PC-3 (cell line): Measurements from ENCODE around the gene NUP93.

Source experiments
- CTCF ChIP-seq: fragments of 300-600 bp; sonication (generic); conservative IDR thresholded peaks from 2 replicates; pipeline ENCODE4 v1.5.1; 2017; ENCODE audit warnings: antibody characterized with exemption, low read depth, mild to moderate bottlenecking, low read length
- EZH2 ChIP-seq: fragments of 300-600 bp; sonication (generic); IDR thresholded peaks from one replicate; pipeline ENCODE4 v1.6.1; 2017; ENCODE audit warnings: antibody characterized with exemption, mild to moderate bottlenecking, low read length; ENCODE audit not compliant: unreplicated experiment
- EZH2phosphoT487 ChIP-seq: fragments of 300-600 bp; sonication (generic); IDR thresholded peaks from 2 replicates; pipeline ENCODE4 v1.6.1; 2018; ENCODE audit warnings: mild to moderate bottlenecking, antibody characterized with exemption, low read length, borderline replicate concordance

- TF ChIP-seq CTCF (no peak), EZH2 (no peak), EZH2phosphoT487 (no peak)
Observed at GRCh38 chr16:56695246-56695645, 34.7 kb upstream of the NUP93 start.
